ENCODE results near the gene TMEM119.

Gene TMEM119

GRCh38 chr12:108597559-108598471 is at the start of gene TMEM119:
Gene TMEM119 (minus strand): TSS chr12:108598084. CDS start chr12:108592383, 5,701 bp downstream.
- DNase-seq = no peak

- peak in 1 of 2 donors; percentile 23 for DNase-seq
These were observed 49.0 kb upstream of the TMEM119 start for GRCh38 chr12:108646600-108647579.

- DNase-seq = no peak
These were observed 48.1 kb upstream of the TMEM119 start for GRCh38 chr12:108645686-108646599.

- DNase-seq = no peak
These were observed 46.9 kb upstream of the TMEM119 start for GRCh38 chr12:108644811-108645120.

- no peak for DNase-seq
These were observed 46.3 kb upstream of the TMEM119 start for GRCh38 chr12:108643941-108644810.

- DNase-seq = no peak
These were observed 45.2 kb upstream of the TMEM119 start for GRCh38 chr12:108642899-108643654.

GRCh38 chr12:108642269-108642870 is 44.5 kb upstream of the TMEM119 start:
- no peak for DNase-seq

- no peak for DNase-seq
These were observed 43.8 kb upstream of the TMEM119 start for GRCh38 chr12:108641446-108642268.

GRCh38 chr12:108640802-108641445 is 43.0 kb upstream of the TMEM119 start:
- no peak for DNase-seq

GRCh38 chr12:108638997-108639822 is 41.3 kb upstream of the TMEM119 start:
- DNase-seq = no peak

- no peak for DNase-seq
These were observed 40.4 kb upstream of the TMEM119 start for GRCh38 chr12:108638141-108638827.

- DNase-seq = no peak
These were observed 39.5 kb upstream of the TMEM119 start for GRCh38 chr12:108637222-108637971.

GRCh38 chr12:108635997-108636808 is 38.3 kb upstream of the TMEM119 start:
- no peak for DNase-seq

GRCh38 chr12:108635201-108635996 is 37.5 kb upstream of the TMEM119 start:
- peak; percentile 52 to 67 for DNase-seq

- peak; percentile 76 to 81 for DNase-seq
These were observed 36.5 kb upstream of the TMEM119 start for GRCh38 chr12:108634341-108634751.

Data from CD4-positive, alpha-beta T cell treated with Interleukin-4 for 1 hour (primary cell).